Hematopoietic multipotent progenitor cell (in vitro differentiated cells): ENCODE measurements around the gene LAMA4. TPM values are rescaled to one million over a fixed set of nuclear protein-coding genes. Genes with fewer than 3 reads are reported as not detected.

Experiments
- DNase-seq, 3 donors: peaks; one replicate each; pipeline ENCODE4 v3.0.0-alpha.2; 2011 to 2015; ENCODE audit warnings: low read depth in 2 of 3, low spot score in 2 of 3
- total RNA-seq: library from RNA; depleted of rRNA; stranded (reverse); fragments of >200 nt; gene quantifications from one replicate; pipeline ENCODE4 v1.2.3, GENCODE V29; 2012

LAMA4 gene
- total RNA-seq, 1 donor, result 0.54 TPM

- no peak for DNase-seq
These were observed 59.9 kb downstream of the LAMA4 start for GRCh38 chr6:112194511-112194910.

GRCh38 chr6:112193535-112194051 lies 60.8 kb downstream of the LAMA4 start:
- DNase-seq, result no peak

GRCh38 chr6:112193117-112193516 lies 61.2 kb downstream of the LAMA4 start:
- DNase-seq, result no peak

- DNase-seq, result no peak
These were observed 62.8 kb downstream of the LAMA4 start for GRCh38 chr6:112191509-112192020.

- DNase-seq, result no peak
These were observed 64.2 kb downstream of the LAMA4 start for GRCh38 chr6:112190164-112190563.

GRCh38 chr6:112189494-112189893 lies 64.9 kb downstream of the LAMA4 start:
- DNase-seq, result no peak

- DNase-seq, result no peak
These were observed 65.5 kb downstream of the LAMA4 start for GRCh38 chr6:112188906-112189305.

- peak in 1 of 3 donors; percentile 42 for DNase-seq
These were observed 66.6 kb downstream of the LAMA4 start for GRCh38 chr6:112187736-112188135.

- DNase-seq, result no peak
These were observed 69.4 kb downstream of the LAMA4 start for GRCh38 chr6:112184951-112185350.

GRCh38 chr6:112183271-112183671 lies 71.1 kb downstream of the LAMA4 start:
- DNase-seq, result peak in 1 of 3 donors; percentile 55

GRCh38 chr6:112181130-112181529 lies 73.2 kb downstream of the LAMA4 start:
- DNase-seq, result no peak

GRCh38 chr6:112180095-112180820 lies 74.1 kb downstream of the LAMA4 start:
- DNase-seq, result peak; percentile 21 to 91 (median 78)

- no peak for DNase-seq
These were observed 74.7 kb downstream of the LAMA4 start for GRCh38 chr6:112179631-112180030.

- no peak for DNase-seq
These were observed 75.5 kb downstream of the LAMA4 start for GRCh38 chr6:112178846-112179245.

- DNase-seq, result no peak
These were observed 77.3 kb downstream of the LAMA4 start for GRCh38 chr6:112177092-112177491.

GRCh38 chr6:112176175-112176574 lies 78.2 kb downstream of the LAMA4 start:
- DNase-seq, result no peak

- DNase-seq, result no peak
These were observed 81.1 kb downstream of the LAMA4 start for GRCh38 chr6:112173221-112173804.

GRCh38 chr6:112172540-112172939 lies 81.8 kb downstream of the LAMA4 start:
- no peak for DNase-seq

GRCh38 chr6:112169541-112169940 lies 84.8 kb downstream of the LAMA4 start:
- no peak for DNase-seq

GRCh38 chr6:112163295-112164257 lies 90.8 kb downstream of the LAMA4 start:
- peak; percentile 49 to 80 (median 67) for DNase-seq

GRCh38 chr6:112160745-112161144 lies 93.6 kb downstream of the LAMA4 start:
- DNase-seq, result no peak
